HG03280 (cell line): ENCODE results near the gene FGF19.

Experiments
- ATAC-seq: cut with Tn5 transposase; IDR thresholded peaks from one replicate; pipeline ENCODE4 v1.9.1; 2021; ENCODE audit warnings: mild to moderate bottlenecking, moderate library complexity; ENCODE audit not compliant: unreplicated experiment

The FGF19 gene, protein sequence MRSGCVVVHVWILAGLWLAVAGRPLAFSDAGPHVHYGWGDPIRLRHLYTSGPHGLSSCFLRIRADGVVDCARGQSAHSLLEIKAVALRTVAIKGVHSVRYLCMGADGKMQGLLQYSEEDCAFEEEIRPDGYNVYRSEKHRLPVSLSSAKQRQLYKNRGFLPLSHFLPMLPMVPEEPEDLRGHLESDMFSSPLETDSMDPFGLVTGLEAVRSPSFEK

DNA sequence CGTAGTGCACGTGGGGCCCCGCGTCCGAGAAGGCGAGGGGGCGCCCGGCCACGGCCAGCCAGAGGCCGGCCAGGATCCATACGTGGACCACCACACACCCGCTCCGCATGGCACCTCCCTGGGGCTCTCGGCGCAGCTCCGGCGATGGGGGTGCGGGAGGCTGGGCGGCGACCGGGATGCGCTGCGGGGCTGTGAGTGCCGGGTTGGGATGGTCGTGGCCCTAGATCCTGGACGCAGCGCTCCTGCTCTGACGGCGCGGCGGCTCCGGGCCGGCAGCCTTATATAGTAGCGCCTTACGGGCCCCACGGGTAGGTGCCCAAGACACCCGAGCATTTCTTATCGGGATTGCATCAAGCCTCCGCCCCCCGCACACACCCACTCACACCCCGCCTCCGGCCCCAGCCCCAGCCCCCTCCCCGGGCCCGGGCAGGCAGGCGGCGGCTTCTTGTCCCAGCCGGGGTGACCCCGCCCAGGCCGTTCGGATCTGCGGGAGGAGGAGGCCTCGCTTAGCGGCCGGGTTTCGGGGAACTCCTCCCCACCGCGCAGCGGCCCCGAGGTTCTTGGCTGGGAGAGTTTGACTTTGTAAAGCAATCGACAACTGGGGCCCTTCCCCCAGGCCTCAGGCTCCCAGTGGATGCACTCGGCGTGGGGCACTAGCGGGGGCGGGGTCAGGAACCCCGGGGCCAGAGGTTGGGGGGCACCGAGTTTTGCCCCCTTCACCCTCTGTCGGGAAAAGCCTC lies at the start of gene FGF19:
Gene FGF19 (minus strand): TSS at position 255 of the 740 bp plus-strand sequence. CDS start 146 bp downstream, at position 109.
- ATAC-seq: no peak

DNA sequence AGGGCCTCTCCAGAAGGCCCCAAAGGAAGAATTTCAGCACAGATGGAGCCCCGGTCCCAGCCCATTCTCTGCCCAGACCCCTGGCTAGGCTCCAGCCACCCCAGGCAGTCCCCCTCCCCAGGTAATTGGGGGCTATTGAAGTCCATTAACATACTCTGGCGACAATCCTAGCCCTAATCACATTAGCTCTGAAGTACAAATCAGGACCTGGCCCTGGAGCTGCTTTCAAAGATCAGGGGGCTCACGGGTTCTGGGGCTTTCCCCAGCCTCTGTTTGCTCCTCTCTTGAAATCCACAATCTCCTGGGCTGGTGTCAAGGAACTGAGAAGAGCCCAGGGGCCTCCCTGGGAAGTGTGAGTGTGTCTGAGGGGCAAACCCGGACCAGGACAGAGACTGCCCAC lies 49.1 kb upstream of the FGF19 start:
- ATAC-seq: no peak

DNA sequence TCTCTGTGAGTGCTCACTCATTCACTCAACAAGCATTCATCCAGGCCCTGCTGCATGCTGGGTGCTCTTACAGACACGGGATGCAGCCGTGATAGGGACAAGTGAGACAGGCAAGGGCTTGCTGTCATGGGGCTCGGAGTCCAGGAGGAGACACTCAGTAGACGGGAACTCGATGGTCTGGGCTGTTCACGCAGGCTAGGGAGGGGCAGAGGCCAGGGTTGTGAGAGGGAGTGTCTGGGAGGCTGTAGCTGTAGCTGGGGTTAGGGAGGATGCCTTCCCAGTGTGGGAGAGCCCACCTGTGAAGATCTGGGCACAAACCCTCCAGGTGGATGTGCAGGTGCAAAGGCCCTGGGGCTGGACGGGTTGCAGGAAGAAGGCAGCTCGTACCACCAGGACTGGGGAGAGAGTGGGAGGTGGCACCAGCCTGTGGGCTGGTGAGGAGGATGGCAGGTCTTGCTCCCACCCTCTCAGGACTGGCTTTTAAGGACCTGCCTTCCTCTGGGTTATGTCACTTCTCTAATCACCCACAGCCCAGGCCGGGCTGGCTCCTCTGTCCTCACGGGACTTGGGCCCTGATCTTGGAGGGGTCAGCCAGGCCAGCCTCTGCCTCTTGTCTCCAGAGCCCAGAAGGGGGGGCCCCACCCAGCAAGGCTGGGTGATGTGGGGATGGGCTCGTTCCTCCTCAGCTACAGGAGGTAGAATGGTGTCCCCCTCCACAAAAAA lies 47.2 kb upstream of the FGF19 start:
- no peak for ATAC-seq

DNA sequence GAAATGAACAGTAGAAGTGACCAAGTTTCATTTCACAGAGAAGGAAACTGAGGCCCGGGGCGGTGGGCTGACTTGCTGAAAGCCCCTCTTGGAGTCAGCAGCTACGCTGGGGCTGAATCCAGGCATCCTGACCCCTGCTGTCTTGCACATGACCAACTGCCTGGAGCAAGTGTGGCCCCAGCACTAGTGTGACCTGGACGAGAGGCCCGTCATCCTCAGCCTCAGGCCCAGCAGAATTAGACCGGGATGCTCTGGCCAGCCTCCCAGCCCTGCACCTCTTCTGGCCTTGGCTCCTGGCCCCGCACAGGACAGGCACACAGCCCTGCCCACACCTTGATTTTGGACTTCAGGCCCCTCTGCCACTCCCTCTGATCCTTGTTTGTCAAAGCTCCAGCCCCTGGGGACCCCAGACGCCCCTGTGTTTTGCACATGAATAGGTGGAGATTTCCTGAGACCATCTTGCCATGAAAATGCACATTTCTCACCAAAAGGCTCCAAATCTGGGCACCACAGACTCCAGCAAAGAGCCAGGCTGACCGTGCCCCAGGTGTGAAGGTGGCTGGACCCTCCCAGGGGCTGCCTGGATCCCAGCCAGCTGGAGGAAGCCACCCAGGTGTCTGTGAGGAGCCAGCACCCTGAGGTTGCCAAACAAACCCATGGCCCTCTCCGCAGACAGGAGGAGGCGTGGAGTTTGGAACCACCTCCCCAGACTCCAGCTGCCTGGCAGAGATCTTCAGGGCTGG lies 46.5 kb upstream of the FGF19 start:
- ATAC-seq: no peak

DNA sequence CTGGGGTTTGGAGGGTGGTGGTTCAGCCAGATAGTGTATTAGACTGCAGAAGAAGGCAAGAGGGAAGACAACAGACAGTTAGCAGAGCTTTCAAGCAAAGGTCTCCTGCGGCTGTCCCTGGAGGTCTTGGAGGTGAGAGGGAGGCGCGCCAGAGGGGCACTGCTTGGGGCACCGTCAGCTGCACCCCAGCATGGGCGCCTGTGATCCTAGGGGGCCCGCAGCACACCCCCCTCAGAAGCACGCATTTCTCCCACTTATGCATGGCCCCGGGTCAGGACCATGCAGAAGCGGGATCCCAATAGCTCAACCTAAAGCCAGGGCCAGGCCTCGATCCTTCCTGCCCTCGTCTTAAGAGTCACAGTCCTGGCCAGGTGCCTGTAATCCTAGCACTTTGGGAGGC lies 44.8 kb upstream of the FGF19 start:
- no peak for ATAC-seq

DNA sequence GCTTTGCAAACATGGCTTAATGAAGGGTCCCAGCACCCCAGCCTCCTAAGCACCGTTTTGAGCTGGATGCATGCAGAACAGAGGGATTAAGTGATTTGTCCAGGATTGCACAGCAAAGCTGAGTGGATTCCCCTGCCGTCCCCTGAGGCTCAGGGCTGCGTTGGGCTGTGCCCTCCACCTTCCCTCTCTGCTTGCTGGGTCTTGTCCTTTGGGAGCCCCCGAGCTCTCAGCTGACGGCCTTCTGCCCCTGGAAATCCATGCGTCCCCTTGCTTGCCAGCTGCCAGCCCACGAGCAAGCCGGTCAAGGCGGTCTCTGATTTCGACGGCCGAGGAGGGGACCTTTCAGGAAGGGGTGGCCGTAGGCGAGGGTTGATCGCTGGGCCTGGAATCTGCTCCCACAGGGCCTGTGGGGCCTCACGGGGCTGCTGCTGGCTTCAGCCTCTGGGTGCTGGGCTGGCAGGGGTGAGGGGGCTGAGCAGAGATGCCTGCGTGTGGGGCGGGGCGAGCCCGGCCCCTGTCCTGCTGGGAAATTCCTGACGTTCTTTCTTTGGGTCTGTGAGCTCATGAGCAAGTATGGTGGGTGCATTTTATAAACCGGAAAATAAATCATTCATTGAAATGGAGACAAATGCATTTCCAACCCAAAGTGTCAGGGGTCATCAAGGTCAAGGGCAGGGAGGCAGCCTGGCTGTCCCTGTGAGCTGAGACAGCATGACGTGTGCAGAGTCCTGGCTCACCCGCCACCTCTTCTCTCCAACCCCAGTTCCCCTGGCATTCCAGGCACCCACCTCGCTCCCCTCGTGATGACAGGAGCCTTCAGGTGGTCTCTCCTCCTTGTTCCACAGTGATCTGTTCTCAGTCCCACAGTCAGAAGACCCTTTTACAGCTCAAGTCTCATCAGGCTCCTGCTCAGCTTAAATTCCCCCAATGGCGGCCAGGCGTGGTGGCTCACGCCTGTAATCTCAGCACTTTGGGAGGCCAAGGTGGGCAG lies 43.2 kb upstream of the FGF19 start:
- no peak for ATAC-seq

DNA sequence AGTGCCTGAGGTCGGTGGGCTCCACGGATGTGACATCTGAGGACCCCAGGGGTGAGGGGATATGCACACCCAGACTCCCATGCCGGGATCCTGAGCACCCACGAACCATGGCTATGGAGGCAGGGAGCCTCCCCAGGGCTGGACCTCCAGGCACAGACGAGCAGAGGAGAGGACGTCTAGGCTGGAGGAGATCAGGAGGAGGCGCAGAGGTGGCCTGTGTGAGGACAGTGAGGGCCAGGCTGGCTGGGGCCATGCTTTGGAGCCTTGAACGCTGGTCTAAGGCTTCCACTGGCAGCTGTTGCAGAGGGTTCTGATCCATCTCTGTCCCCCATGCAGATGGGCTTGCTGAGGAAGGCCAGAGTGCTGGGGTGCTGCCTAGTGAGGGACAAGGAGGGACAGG lies 42.3 kb upstream of the FGF19 start:
- ATAC-seq: no peak

DNA sequence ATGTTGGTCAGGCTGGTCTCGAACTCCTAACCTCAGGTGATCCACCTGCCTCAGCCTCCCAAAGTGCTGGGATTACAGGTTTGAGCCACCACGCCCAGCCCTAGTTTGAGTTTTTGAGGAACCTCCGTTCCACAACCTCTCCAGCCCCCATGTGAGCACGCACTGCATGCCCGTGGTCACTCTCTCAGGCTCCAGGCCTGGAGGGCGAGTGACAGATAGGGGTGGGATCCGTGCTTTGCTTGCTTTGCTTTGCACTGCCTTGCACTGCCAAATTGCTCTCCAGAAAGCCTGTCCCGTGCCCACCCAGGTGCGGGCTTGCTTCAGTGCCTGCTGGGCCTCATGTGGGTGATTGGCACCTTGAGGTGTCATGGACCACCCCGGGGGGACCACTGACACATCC lies 41.4 kb upstream of the FGF19 start:
- no peak for ATAC-seq

DNA sequence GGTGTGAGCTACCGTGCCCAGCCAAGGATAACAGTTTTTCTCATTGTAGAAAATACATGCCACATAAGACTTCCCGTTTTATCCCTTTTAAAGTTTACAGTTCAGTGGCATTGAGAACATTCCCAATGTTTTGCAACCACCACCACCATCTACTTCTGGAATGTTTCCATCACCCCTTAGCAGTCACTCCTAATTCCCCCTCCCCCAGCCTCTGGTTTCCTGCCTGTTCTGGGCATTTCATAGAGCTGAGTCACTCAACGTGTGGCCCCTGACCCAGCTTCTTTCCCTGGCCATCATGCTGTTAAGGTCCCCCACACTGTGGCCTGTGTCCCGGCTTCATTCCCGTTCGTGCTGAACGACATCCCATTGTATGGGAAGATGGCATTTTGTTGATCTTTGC lies 40.6 kb upstream of the FGF19 start:
- no peak for ATAC-seq

DNA sequence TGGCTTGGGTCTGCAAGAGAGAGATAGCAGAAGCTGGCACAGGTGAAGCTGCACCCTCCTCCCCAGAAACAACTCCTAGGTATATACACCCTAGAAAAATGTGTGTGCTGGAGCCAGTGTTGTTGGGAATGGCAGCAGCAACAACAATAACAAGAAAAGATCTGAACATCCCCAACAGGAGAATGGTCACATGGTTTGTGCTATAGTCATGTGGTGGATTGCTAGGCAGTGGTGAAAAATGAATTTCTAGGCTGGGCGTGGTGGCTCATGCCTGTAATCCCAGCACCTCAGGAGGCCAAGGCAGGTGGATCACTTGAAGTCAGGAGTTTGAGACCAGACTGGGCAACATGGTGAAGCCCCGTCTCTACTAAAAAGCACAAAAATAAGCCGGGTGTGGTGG lies 31.0 kb upstream of the FGF19 start:
- ATAC-seq: no peak

DNA sequence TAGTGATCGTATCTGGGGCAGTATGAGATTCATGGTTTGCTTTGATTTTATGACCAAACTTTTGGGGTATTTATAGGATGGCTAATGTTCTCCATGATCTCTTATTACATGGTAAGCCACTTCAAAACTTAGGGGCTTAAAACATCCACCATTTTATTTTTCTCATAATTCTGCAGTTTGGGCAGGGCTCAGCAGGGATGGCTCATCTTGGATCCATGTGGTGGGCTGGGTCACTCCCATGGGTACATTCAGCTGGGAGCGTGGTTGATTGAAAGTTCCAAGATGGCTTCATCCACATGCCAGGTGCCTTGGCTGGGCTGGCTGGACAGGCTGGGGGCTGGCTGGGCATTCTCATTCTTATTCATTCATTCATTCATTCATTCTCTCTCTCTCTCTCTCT lies 30.5 kb upstream of the FGF19 start:
- no peak for ATAC-seq

DNA sequence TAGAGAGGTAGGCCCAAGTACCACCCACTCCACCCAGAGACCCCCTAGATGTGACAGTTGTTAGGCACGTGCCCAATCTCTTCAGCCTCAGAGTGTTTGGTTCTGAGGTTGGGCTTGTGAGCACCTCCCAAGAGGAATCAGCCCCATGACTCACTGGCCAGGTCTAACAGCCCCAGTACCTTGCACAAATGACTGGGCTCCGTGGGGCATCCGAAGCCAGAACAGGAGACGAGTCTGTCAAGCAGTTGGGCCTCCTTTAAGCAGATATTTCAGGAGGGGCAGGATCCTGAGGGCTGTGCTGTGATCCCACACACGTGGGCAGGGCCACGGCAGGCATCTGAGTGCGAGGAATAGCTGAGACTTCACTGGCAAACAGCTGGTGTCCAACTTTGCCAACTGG lies 29.1 kb upstream of the FGF19 start:
- no peak for ATAC-seq

DNA sequence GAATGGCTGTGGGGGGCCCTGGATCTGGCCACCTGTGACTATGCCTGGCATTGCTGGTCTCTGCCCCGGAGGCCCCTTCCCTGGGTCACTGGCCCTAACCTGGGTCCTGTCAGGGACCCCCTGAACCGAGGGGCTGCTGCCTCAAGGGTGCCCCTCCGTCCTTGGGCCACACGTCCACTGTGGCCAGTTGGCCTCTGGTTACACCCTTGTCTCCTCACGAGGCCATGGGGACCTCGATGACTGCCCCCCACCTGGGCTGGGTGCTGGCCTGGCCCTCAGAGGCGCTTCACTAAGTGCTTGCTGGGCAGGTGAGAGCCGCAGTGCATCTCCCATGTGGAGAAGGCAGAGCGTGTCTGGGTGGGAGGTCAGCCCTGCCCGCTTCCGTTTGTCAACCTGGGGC lies 27.3 kb upstream of the FGF19 start:
- ATAC-seq: no peak

DNA sequence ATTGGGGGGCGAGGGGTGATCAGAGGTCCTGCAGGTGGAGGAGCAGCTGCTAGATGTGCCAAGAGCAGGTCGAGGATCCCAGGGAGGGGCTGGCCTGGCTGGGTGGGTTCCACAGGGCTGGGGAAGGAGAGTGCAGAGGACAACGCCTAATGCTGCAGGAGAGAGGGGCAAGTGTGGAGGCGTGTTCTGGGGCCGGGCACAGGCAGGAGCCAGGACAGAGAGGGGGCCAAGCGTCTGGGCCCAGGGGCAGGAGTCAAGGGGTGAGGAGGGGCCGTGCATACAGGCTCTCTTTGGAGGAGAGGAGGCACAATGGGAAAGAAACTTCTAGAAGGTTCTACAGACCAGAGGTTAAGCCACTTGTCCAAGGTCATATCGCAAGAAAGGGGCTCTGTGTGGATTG lies 26.7 kb upstream of the FGF19 start:
- no peak for ATAC-seq

DNA sequence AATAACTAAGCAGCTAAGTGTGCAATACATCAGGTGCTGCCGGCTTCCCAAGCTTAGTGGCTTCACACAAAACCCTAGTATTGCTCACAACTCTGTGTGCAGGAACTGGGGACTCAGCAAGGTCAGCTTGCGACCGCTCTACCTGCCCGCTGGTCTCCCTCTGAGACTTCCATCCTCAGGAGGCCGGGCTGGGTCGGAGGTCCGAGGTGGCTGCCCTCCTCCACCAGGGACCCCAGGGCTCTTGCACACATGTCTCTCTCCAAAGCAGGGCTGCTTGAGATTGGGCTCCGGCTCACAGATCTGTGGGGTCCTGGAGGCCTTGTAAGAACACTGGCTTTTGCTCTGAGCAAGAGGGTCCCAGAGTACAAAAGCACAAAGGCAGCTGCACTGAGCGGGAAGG lies 25.4 kb upstream of the FGF19 start:
- ATAC-seq: no peak

DNA sequence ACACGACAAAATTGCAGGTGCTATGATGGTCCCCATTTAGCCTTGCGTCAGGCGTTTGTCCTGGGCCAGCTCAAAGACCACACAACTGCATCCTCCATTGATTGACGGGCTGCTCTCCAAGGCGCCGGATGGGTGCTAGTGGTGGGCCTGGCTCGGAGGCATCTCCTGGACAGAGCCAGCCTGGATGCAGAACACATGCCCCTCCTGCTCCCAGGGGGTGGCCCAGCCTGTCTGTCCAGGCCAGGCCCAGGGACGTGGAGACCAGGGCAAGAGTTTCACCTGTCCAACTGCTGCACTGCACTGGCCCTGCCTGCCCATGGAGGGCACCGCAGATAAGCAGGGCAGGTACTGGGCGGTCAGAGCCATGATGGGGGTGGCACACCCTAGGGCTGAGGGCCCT lies 23.4 kb upstream of the FGF19 start:
- ATAC-seq: no peak

DNA sequence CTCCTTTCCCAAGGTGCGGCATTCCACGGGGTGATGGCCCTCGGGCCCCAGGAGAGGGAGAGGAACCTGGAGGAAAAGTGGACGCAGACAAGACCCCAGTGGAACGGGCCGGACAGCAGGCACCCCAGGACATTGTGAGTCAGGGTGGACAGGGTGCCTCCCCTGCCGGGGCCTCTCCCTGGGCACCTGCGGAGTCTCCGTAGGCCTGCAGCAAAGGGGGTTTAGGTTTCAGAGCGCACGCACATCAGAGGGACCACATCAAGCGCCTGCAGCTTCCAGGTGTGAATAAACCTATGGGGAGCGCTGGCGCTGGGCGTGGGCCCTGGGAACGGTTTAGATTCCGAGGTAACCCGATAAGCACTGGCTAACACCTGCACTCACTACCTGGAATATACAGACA lies 22.7 kb upstream of the FGF19 start:
- ATAC-seq: no peak

DNA sequence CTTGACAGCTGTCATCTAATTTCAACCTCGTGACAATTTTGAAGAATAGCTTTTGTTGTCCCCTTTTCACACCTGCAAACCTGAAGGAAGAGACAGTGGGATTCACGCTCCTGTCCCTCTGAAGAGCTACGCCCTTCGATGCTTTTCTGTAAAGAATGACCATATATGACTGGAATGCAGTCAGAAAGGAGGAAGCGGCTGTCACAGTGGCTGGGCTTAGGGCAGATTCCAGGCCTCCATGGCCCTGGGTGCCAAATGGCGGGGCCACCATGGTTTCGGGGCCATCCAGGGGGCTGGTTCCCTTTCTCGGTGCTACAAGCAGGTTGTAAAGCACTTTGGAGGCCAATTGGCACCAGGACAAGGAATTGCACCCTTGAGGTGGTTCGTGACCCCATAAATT lies 22.2 kb upstream of the FGF19 start:
- ATAC-seq: no peak

DNA sequence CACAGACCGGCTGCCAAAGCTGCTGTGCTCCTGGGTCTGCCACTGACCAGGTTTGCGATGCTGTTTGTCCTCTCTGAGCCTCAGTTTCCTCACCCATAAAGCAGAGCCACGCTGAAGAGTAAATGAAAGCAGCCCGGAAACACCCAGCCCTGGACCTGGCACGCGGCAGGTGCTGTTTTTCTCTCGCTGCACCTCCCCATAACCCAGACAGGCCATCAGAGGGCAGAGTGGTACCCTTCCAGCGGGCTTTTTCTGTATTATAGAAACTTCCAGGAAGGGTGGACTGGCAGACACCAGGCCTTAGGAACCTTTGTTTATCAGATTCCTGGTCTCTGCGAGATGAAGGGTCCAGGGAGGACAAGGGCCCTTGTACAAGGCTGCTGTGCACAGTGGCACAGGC lies 17.9 kb upstream of the FGF19 start:
- ATAC-seq: no peak

DNA sequence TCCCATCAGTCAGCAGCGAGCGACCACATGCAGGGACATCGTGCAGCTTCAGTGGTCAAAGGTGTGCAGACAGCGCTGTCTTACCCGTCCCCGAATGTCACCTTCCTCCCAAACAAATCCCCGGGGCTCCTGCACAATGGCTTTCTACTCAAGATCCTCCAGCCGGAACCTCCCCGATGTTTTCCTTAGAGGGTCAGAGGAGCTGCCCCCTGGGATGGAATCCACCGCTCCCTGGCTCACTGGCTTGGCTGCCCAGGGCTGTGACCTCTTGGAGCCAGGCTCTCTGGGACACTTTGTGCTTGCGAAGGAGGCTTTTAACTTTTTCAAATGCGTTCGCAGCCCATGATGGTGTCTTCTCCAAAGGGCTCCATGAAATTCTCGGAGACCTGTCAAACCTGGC lies 17.3 kb upstream of the FGF19 start:
- ATAC-seq: no peak
